HepG2 (cell line): ENCODE measurements around the gene ZFP69. TPM values are rescaled to one million over a fixed set of nuclear protein-coding genes. Genes with fewer than 3 reads are reported as not detected.

Experiments
- ATAC-seq: fragments of 200-7000 bp; cut with Tn5 transposase; 3 replicates; pipeline ENCODE4 v1.9.1; 2020; ENCODE audit warnings: mild to moderate bottlenecking, moderate library complexity
- BruUV-seq: library from RNA; stranded (reverse); fragments of 400-500 nt; replicated peaks from 2 replicates; lab custom pipeline; 2021; lab: Mats Ljungman, UMichigan
- CTCF ChIA-PET: fragments of 300-600 bp; formaldehyde crosslinking; extraction: SDS; loops from one replicate; lab custom pipeline; 2021; ENCODE audit warnings: low total read pairs, inconsistent platforms, low intra/inter-chr PET ratio; lab: Yijun Ruan, JAX
- POLR2A ChIA-PET: fragments of 350-600 bp; sonication (Branson Sonifier 250); formaldehyde crosslinking; loops from one replicate; lab custom pipeline; 2020; ENCODE audit warnings: antibody characterized with exemption, inconsistent platforms; lab: Yijun Ruan, JAX
- DNase-seq: peaks from one replicate; pipeline ENCODE4 v3.0.0-alpha.2; 2015; ENCODE audit warnings: low spot score
- FAIRE-seq: peaks from 3 replicates; lab custom pipeline; 2011; peaks lifted over from hg19 to GRCh38; lab: Jason Lieb, UNC
- H2AFZ ChIP-seq: one replicate; pipeline ENCODE4 v1.6.1; 2011; ENCODE audit warnings: low read length, inconsistent platforms
- H3K27ac ChIP-seq: fragments of 300-600 bp; 3 replicates; pipeline ENCODE4 v1.8.0; 2011; ENCODE audit warnings: mixed run types, mild to moderate bottlenecking, mixed read lengths, low read length, inconsistent platforms; ENCODE audit not compliant: insufficient read depth; ENCODE audit errors: extremely low read length
- H3K27me3 ChIP-seq, 2 experiments: fragments of 200-600 bp in 1 of 2; 2 replicates in 1 of 2; 3 replicates in 1 of 2; pipeline versions ENCODE4 v1.6.0 to v1.8.0; 2011; ENCODE audit warnings: low read length in 2 of 2, mild to moderate bottlenecking in 2 of 2, moderate library complexity in 2 of 2, inconsistent platforms in 1 of 2; ENCODE audit not compliant: insufficient read depth in 2 of 2, control insufficient read depth in 1 of 2
- H3K36me3 ChIP-seq, 2 experiments: fragments of 200-600 bp in 1 of 2; replicated peaks in 1 of 2; 2 replicates in 1 of 2; 3 replicates in 1 of 2; pipeline versions ENCODE4 v1.5.1 to v1.8.0; 2011; ENCODE audit warnings: low read length in 2 of 2, inconsistent platforms in 1 of 2; ENCODE audit not compliant: insufficient read depth in 2 of 2, control insufficient read depth in 1 of 2
- H3K4me1 ChIP-seq: 2 replicates; pipeline ENCODE4 v1.5.1; 2012; ENCODE audit warnings: low read length, inconsistent platforms; ENCODE audit not compliant: insufficient read depth
- H3K4me2 ChIP-seq: 2 replicates; pipeline ENCODE4 v1.6.0; 2011; ENCODE audit warnings: low read depth, low read length, inconsistent platforms
- H3K4me3 ChIP-seq, 3 experiments: fragments of 200-600 bp in 1 of 3; sonication (generic), shearing (Covaris generic) in 1 of 3; replicated peaks in 1 of 3; 2 replicates each; pipeline ENCODE4 v1.5.1; 2011 to 2016; ENCODE audit warnings: low read length in 3 of 3, inconsistent platforms in 2 of 3, low read depth in 2 of 3, mild to moderate bottlenecking in 2 of 3, control low read depth in 1 of 3, mixed read lengths in 1 of 3; ENCODE audit not compliant: insufficient read depth in 1 of 3
- H3K79me2 ChIP-seq: one replicate; pipeline ENCODE4 v1.6.1; 2011; ENCODE audit warnings: low read length, inconsistent platforms; ENCODE audit not compliant: insufficient read depth
- H3K9ac ChIP-seq: 2 replicates; pipeline ENCODE4 v1.6.0; 2011; ENCODE audit warnings: mild to moderate bottlenecking, low read depth, low read length, inconsistent platforms; ENCODE audit not compliant: insufficient read depth
- H3K9me3 ChIP-seq: 2 replicates; pipeline ENCODE4 v1.5.1; 2012; ENCODE audit warnings: mild to moderate bottlenecking, low read length
- H4K20me1 ChIP-seq: 2 replicates; pipeline ENCODE4 v1.6.0; 2011; ENCODE audit warnings: inconsistent platforms, mild to moderate bottlenecking, low read length, moderate library complexity; ENCODE audit not compliant: insufficient read depth
- ATF7-NPFF ChIP-seq: sonication (generic); formaldehyde crosslinking; IDR thresholded peaks from 2 replicates; pipeline ENCODE4 v1.8.1; 2023; ENCODE audit warnings: mild to moderate bottlenecking, low read depth, missing genetic modification reagents, moderate library complexity
- DNMT1 ChIP-seq: sonication (generic); formaldehyde crosslinking; IDR thresholded peaks from 2 replicates; pipeline ENCODE4 v1.5.1; 2020; ENCODE audit warnings: mild to moderate bottlenecking, missing genetic modification reagents
- ESRRA ChIP-seq: sonication (generic); formaldehyde crosslinking; IDR thresholded peaks from 2 replicates; pipeline ENCODE4 v1.5.1; 2020; ENCODE audit warnings: mild to moderate bottlenecking, low read depth, missing genetic modification reagents
- LCORL ChIP-seq, 2 experiments: fragments of 450-650 bp in 1 of 2; sonication (generic) in 1 of 2; formaldehyde crosslinking in 1 of 2; IDR thresholded peaks; 2 replicates each; pipeline versions ENCODE4 v1.5.0 to v1.6.1; 2017 to 2020; ENCODE audit warnings: antibody characterized with exemption in 1 of 2, missing genetic modification reagents in 1 of 2
- RFX1 ChIP-seq: fragments of 450-650 bp; IDR thresholded peaks from 2 replicates; pipeline ENCODE4 v1.6.1; 2017
- SIN3A ChIP-seq: IDR thresholded peaks from 2 replicates; pipeline ENCODE4 v1.6.1; 2011; ENCODE audit warnings: low read depth, mild to moderate bottlenecking, control low read depth, low read length, borderline replicate concordance
- YEATS2 ChIP-seq: sonication (generic); formaldehyde crosslinking; IDR thresholded peaks from 2 replicates; pipeline ENCODE4 v1.4.0; 2020; ENCODE audit warnings: missing genetic modification reagents, borderline replicate concordance
- ZNF263 ChIP-seq: sonication (generic); formaldehyde crosslinking; IDR thresholded peaks from 2 replicates; pipeline ENCODE4 v1.4.0; 2020; ENCODE audit warnings: missing genetic modification reagents
- ZNF605 ChIP-seq: sonication (generic); formaldehyde crosslinking; IDR thresholded peaks from 2 replicates; pipeline ENCODE4 v1.8.0; 2022; ENCODE audit warnings: mild to moderate bottlenecking, missing genetic modification reagents
- ZSCAN31 ChIP-seq: sonication (generic); formaldehyde crosslinking; IDR thresholded peaks from 2 replicates; pipeline ENCODE4 v1.5.0; 2020; ENCODE audit warnings: low read depth, mild to moderate bottlenecking, missing genetic modification reagents
- WGBS: methylation state at CpG from one replicate; pipeline ENCODE4 v1.1.6; 2017; ENCODE audit warnings: low lambda C conversion rate; 5-methylcytosine and 5-hydroxymethylcytosine counted together
- in situ Hi-C: cut with HindIII; loops from 2 replicates; pipeline ENCODE4 v1.10.0; 2017; ENCODE audit warnings: low pct_unique_long_range_greater_than_20kb; ENCODE audit not compliant: extremely low pct_ligation_motif_present
- intact Hi-C: fragments of 100-400 bp; cut with micrococcal nuclease; formaldehyde crosslinking; loops from one replicate; pipeline ENCODE4 v1.10.0; 2022; ENCODE audit not compliant: unreplicated experiment
- polyA plus RNA-seq, 8 experiments: library from polyadenylated mRNA; depleted of rRNA in 3 of 8; stranded (reverse) in 7 of 8; unstranded in 1 of 8; fragments of >200 nt; fragmentation: Illumina TruSeq in 4 of 8; extraction: Trizol in 4 of 8; gene quantifications; 2 replicates each; pipeline versions ENCODE4 v1.2.1 to v1.2.3, GENCODE V29; 2011 to 2016; ENCODE audit warnings: low read depth in 4 of 8, missing spikeins in 1 of 8, mixed read lengths in 1 of 8; ENCODE audit not compliant: insufficient read depth in 1 of 8
- total RNA-seq, 5 experiments: library from RNA; depleted of rRNA; stranded (reverse); fragments of >200 nt; fragmentation: Illumina TruSeq; extraction: Trizol; gene quantifications; 2 replicates each; pipeline ENCODE4 v1.2.3, GENCODE V29; 2016; ENCODE audit warnings: low read depth in 1 of 5
- TF ChIP-seq, protein P1 (sequence below): IDR thresholded peaks from 2 replicates; pipeline ENCODE4 v1.6.1; 2016; ENCODE audit warnings: control low read depth

The ZFP69 gene
- total and polyA plus RNA-seq, 2 of the 13 experiments (the other 11 are each of a cell fraction or from before 2014, with no cell fraction given), result 2.6 to 5.6 TPM

DNA sequence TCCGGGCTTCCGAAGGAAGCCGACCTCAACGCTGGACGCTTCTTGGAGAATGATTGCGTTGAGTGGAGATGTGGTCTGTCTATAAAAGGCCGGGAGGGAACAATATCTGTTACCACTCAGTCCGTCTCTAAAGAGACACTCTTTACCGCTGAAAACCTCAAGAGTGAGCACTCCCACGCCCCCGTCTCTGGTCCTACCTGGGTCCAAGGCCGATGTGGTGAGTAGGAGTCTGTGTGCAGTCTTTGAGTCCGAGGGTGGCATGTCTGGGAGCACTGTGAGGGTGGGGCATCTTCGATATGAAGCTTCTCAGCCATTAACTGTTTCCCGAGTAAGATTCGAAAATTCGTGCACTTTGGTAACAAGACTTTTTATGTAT lies 576 bp downstream of the ZFP69 start:
- in situ Hi-C loops, result no loop called here
- H3K9me3 ChIP-seq, result peaks cover 30% of the 10 kb centered on the region
- DNase-seq (no peak), FAIRE-seq (peak; percentile 4)
- H4K20me1 ChIP-seq, result no peaks in the 10 kb centered on the region
- ChIA-PET CTCF (no interaction called here), POLR2A (interaction anchor here (0.5 to 1.5 kb wide), 2 partner anchors 28 to 227 kb away, joined by 3 to 6 read pairs; partner anchors contain the start of gene ZFP69B)
- no TSS peak for BruUV-seq
- H3K36me3 ChIP-seq, result peaks cover 2 to 12% of the 10 kb centered on the region in 2 experiments; a peak in 1 of 5 replicates
- no peak for TF ChIP-seq LCORL (IDR thresholded peaks at IDR 0.05)
- 0 out of 2 replicates have a peak, but pooled peaks have one; percentile 18 for TF ChIP-seq LCORL (CRISPR knock-in tag; IDR thresholded peaks at IDR 0.05)
- TF ChIP-seq SIN3A, result 0 out of 2 replicates have a peak, but pooled peaks have one; percentile 21
- no peak for TF ChIP-seq ZNF605 (CRISPR knock-in tag)
- no peak for TF ChIP-seq ESRRA (CRISPR knock-in tag)
- TF ChIP-seq ZSCAN31 (CRISPR knock-in tag), result 0 out of 2 replicates have a peak, but pooled peaks have one; percentile 1
- 0 out of 2 replicates have a peak, but pooled peaks have one; percentile 2 for TF ChIP-seq DNMT1 (CRISPR knock-in tag)
- no peak for TF ChIP-seq RFX1
- TF ChIP-seq ATF7-NPFF (CRISPR knock-in tag), result peak; percentile 11; the same call in 1 of the 2 replicates
- TF ChIP-seq, protein P1, sequence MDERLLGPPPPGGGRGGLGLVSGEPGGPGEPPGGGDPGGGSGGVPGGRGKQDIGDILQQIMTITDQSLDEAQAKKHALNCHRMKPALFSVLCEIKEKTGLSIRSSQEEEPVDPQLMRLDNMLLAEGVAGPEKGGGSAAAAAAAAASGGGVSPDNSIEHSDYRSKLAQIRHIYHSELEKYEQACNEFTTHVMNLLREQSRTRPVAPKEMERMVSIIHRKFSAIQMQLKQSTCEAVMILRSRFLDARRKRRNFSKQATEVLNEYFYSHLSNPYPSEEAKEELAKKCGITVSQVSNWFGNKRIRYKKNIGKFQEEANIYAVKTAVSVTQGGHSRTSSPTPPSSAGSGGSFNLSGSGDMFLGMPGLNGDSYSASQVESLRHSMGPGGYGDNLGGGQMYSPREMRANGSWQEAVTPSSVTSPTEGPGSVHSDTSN (CRISPR knock-in tag), result no peak
- TF ChIP-seq YEATS2 (CRISPR knock-in tag), result 0 out of 2 replicates have a peak, but pooled peaks have one; percentile 6
- TF ChIP-seq ZNF263 (CRISPR knock-in tag), result peak; percentile 65
- TF ChIP-seq, all 625 proteins: peak for 7
- H3K4me1 ChIP-seq, result peaks cover 15% of the 10 kb centered on the region
- H3K9ac ChIP-seq, result peak overlapping the region; percentile 78
- intact Hi-C loops, result no loop called here
- peaks cover 5% of the 10 kb centered on the region for H3K79me2 ChIP-seq
- WGBS, result 5% methylated on average over 16 of the region's 17 CpGs
- peak overlapping the region; percentile 37 for H3K27ac ChIP-seq
- no peak overlapping the region for H2AFZ ChIP-seq
- peak; percentile 64 for ATAC-seq
- peak overlapping the region; percentile 84 to 95 (median 85) for H3K4me3 ChIP-seq
- peak overlapping the region; percentile 97 for H3K4me2 ChIP-seq
- H3K27me3 ChIP-seq, result peaks cover 0 to 3% of the 10 kb centered on the region in 2 experiments; a peak in 1 of 5 replicates
